ENCODE data around the gene HMMR. TPM values are rescaled to one million over a fixed set of nuclear protein-coding genes. Genes with fewer than 3 reads are reported as not detected.
"Not testable (repeated sequence)": the region's sequence is repeated elsewhere in the genome, so short reads cannot be mapped to it uniquely, and the experiment has no call there.

Gene HMMR, protein sequence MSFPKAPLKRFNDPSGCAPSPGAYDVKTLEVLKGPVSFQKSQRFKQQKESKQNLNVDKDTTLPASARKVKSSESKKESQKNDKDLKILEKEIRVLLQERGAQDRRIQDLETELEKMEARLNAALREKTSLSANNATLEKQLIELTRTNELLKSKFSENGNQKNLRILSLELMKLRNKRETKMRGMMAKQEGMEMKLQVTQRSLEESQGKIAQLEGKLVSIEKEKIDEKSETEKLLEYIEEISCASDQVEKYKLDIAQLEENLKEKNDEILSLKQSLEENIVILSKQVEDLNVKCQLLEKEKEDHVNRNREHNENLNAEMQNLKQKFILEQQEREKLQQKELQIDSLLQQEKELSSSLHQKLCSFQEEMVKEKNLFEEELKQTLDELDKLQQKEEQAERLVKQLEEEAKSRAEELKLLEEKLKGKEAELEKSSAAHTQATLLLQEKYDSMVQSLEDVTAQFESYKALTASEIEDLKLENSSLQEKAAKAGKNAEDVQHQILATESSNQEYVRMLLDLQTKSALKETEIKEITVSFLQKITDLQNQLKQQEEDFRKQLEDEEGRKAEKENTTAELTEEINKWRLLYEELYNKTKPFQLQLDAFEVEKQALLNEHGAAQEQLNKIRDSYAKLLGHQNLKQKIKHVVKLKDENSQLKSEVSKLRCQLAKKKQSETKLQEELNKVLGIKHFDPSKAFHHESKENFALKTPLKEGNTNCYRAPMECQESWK
- total RNA-seq: 1.4 and 18.9 TPM in 2 replicates

DNA sequence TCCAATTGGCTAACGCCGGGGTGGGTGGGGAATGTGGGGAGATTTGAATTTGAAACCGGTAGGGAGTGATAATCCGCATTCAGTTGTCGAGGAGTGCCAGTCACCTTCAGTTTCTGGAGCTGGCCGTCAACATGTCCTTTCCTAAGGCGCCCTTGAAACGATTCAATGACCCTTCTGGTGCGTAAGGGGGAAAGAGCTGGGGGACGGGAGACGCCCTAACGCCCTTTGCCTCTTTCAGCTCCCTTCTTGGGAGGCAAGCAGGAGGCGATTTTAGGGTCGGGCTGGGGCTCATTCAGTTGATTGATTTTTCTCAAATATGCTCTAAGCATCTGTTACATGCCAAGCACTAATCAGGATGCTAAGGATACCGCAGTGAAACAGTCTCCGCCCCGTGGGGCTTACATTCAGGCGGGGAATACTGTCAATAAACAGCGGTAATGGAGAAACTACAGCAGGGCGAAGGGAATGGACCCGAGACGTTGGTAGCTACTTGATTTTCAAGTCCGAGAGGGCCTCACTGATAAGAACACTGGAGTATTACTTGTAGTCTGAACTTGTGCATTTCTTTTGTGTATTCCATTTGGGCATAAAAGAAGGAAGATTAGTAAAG is at the start of gene HMMR:
Gene HMMR, plus strand, starts transcription at position 71 of the 610 bp plus-strand sequence. Its CDS starts 61 bp downstream, at position 132.
- DNase-seq (ENCODE audit: low read depth): peak; percentile 44

DNA sequence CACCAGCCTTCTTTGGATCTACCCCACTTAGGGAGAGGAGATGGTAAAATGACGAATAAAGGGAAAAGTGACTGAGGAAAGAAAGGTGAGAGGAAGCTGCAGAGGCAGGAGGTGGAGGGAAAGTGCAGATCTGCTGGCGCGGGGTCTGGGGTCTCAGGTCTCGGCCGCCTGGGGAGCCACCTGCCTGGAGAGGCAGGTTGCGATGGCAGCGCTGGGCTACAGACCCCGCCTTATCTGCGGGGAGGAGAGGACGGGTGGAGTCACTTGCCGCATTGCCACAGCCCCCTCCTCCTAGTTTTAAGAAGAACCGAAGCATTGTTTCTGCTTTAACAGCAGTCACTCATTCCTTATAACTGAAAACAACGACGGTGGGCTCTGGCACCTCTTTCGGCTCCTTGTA is 44.8 kb upstream of the HMMR start:
- DNase-seq (ENCODE audit: low read depth): not testable (repeated sequence)

DNA sequence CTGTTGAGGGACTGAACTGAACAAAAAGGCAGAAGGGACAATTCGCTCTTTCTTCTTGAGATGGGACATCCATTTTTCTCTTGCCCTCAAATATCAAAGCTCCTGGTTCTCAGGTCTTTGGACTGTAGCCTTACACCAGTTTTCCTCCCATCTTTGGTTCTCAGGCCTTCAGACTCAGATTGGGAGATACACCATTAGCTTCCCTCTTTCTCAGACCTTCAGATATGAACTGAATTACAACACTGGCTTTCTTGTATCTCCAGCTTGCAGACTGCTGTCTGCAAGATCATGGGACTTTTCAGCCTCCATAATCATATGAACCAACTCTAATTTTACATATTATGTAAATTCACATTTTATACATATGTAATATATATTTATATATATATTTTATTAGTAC is 35.6 kb upstream of the HMMR start:
- no peak for DNase-seq (ENCODE audit: low read depth)

DNA sequence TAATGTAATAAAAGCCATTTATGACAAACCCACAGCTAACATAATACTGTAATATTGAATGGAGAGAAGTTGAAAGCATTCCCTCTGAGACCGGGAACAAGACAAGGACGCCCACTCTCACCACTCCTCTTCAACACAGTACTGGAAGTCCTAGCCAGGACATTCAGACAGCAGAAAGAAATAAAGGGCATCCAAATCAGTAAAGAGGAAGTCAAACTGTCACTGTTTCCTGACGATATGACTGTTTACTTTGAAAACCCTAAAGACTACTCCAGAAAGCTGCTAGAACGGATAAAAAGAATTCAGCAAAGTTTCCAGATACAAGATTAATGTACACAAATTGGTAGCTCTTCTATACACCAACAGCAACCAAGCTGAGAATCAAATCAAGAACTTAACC is 34.3 kb upstream of the HMMR start:
- not testable (repeated sequence) for DNase-seq (ENCODE audit: low read depth)

DNA sequence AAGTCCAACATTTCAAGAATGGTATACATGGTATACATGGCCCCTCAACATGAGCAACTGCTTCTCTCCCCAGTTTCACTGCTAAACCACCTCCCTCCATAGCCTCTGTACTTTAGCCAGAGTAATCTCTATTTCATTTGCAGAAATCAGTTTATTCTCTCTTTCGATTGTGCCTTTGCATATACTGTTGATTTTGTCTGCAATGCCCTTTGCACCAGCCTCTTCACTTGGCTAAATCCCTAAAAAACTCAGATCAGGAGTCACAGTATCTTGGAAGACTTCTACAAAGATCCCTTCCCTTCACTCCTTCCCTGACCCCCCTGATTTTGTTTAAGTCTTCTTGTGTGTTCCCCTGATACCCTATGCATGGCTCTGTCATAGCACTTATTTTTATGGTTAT is 27.9 kb upstream of the HMMR start:
- DNase-seq (ENCODE audit: low read depth): no peak

DNA sequence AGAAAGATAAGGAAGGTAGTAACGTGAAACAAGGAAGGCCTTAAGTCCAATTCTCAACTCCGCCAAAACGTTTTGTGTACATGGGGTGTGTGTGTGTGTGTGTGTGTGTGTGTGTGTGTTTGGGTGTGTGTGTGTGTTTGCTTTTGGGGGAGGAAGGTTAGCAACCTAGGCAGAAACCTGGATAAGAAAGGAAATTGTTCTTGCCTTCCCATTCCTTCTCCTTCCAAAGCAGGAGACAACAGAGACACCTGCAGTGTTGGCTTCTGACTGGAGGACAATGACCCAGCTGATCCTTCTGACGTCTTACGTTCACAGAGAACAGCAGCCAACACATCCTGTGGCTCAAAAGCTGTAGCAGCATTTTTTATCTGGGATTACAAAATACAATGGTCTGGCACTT is 27.2 kb upstream of the HMMR start:
- no peak for DNase-seq (ENCODE audit: low read depth)

DNA sequence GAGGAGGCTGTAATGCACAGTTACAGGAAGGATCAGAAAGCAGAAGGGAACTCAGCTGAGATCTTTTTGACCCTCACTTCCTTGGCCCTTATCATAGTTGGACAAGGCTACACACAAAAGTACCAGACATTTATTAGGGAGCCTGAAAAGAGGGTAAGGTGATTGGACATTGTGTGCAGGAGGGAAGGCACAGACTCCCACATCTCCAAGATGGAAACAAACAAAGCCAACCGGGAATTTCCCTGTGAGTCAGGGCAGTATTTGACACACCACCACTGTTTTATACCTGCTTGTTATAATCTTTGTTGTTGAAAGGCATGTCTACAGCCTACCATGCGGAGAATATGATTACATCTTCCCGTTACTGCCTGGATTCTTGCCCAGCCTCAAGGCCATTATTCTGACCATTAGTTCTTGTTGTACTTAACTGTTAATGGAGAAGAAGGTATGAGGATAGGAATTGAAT is 26.0 kb upstream of the HMMR start:
- peak; percentile 96 for DNase-seq (ENCODE audit: low read depth)

DNA sequence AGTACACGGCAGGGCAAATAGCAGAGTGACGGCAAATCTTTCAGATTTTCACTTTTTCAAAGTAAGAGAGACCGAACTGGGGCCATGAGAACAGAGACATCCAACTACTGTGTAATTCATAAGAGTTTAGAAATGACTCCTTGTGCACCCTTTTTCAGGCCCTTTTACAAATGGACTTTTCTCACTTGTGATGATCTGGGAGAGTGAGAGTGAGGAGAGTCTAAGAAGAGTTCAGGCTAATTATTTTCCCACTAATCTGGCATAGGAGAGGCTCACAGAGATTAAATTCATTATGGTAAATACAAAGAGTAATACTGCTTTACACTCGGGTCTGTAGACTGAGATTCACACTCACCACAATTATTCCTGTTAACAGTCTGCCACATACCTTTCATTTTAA is 23.9 kb upstream of the HMMR start:
- DNase-seq (ENCODE audit: low read depth): peak; percentile 7

DNA sequence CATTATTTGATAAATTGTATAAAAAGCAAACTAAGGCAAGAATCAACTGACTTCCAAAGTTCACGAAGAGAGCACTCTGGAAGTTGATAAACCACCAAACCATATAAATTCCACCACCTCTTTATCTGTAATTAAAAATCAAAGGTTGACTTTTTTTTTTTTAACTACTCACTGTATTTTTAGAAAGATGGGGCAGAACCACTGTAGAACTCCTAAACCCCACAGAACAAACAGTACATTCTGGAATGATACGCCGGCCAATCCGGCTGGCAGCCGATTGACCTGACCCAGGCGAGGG is 23.5 kb upstream of the HMMR start:
- no peak for DNase-seq (ENCODE audit: low read depth)

DNA sequence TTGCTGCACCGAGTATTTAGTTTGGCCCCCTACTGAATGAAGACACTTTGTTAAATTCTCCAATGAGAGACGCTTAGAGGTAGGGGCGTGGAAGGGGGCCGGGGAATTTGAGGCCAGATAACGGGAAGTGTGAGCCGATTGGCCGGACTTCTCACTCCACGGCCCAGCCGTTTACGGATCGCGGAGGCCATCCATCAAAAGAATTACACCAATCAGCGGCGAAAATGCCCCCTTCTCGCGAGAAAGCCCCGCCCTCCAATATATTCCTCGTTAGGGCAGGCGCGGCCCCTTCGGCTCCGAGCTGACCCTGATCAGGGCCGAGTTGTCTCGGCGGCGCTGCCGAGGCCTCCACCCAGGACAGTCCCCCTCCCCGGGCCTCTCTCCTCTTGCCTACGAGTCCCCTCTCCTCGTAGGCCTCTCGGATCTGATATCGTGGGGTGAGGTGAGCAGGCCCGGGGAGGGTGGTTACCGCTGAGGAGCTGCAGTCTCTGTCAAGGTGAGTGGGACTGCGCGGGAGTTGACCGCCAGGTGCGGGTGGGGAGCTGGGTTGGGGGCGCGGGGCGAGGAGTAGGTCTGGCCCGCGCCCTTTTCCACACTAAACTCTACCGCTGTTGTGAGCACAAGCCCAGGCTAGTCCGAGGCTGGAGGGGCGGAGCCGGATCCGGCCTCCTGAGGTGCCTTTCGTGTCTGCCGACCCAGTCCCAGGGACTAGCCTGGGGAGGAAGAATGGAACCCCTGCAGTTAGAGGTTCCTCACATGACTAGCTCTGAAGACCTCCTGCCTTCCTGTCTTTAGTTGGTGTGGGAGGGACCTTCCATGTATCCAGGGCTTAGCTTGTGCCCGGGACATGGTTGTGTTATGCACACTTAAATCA is 22.9 kb upstream of the HMMR start, which contains the start of gene CCNG1:
Gene CCNG1, plus strand, starts transcription at position 287 of the 874 bp plus-strand sequence. CDS start 1,662 bp downstream, outside the sequence.
- peak; percentile 94 for DNase-seq (ENCODE audit: low read depth)

DNA sequence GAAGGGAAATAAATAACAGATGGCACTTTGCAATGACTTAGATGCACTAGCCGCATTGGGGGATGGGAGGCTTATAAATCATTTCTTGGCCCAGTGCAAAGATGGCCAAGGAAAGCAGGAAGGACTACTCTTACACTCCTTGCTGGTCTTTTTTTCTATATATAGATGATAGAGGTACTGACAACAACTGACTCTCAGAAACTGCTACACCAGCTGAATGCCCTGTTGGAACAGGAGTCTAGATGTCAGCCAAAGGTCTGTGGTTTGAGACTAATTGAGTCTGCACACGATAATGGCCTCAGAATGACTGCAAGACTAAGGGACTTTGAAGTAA is 21.4 kb upstream of the HMMR start:
- peak; percentile 72 for DNase-seq (ENCODE audit: low read depth)

DNA sequence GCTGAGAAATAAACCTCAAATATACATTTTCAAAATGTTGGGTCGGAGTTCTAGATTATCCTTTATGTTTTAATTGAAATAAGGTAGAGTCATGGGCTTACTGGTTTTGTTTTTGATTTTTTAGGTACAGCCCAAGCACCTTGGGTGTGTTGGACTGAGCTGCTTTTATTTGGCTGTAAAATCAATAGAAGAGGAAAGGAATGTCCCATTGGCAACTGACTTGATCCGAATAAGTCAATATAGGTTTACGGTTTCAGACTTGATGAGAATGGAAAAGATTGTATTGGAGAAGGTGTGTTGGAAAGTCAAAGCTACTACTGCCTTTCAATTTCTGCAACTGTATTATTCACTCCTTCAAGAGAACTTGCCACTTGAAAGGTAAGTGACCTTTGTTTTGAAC is 19.5 kb upstream of the HMMR start:
- no peak for DNase-seq (ENCODE audit: low read depth)

DNA sequence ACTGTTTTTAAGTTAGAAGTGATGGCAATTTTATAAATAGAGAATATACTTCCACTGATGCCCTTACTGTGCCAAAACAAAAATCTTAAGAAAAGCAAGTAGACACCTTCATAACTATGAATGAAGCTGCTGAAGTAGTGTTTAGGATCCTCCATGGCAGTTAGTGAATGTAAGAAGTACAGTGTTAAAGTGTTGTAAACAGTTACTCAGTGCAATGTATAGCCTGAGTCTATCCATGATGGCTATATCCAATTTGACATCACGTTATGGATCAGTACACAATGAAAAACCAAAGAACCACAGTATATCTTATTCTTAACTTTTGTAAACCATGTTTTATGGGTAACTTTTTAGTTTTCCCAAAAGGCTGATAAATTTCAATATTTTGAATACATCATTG is 15.9 kb upstream of the HMMR start:
- no peak for DNase-seq (ENCODE audit: low read depth)

DNA sequence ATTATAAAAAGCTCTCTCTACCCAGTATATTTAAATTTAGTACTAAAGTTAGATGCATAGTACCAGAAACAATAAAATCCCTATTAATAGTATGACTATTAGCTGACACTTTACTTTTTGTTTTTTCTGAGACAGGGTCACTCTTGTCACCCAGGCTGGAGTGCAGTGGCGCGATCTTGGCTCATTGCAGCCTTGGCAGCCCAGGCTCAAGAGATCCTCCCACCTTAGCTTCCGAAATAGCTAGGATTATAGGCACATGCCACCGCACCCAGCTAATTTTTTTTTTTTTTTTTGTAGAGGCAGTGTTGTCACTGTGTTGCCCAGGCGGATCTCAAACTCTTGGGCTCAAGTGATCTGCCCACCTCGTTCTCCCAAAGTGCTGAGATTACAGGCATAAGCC is 15.1 kb upstream of the HMMR start:
- DNase-seq (ENCODE audit: low read depth): no peak

DNA sequence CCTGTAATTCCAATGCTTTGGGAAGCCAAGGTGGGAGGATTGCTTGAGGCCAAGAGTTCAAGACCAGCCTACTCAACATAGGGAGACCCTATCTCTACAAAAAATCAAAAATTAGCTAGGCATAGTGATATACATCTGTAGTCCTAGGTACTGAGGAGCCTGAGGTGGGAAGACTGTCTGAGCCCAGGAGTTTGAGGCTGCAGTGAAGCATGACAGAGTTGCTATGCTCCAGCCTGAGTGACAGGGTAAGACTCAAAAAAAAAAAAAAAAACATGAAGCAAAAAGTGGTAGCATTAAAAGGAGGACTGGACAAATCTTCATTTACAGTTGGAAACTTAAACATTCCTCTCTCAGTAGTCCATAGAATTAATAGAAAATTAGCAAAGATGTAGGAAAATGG is 13.2 kb upstream of the HMMR start:
- no peak for DNase-seq (ENCODE audit: low read depth)

DNA sequence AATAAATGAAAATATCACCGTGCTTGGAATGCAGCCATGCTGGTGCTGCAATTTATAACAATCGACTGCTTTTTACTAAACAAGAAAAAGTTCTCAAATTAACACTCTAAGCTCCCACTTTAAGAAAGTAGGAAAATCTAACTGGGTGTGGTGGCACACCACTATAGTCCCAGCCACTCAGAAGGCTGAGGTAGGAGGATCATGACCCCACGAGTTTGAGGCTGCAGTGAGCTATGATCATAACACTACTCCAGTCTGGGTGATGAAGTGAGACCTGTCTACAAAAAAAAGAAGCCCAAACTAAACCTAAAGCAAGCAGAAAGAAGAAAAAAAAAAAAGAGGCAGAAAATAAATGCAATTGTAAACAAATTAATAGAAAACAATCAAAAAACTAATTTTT is 12.6 kb upstream of the HMMR start:
- no peak for DNase-seq (ENCODE audit: low read depth)

DNA sequence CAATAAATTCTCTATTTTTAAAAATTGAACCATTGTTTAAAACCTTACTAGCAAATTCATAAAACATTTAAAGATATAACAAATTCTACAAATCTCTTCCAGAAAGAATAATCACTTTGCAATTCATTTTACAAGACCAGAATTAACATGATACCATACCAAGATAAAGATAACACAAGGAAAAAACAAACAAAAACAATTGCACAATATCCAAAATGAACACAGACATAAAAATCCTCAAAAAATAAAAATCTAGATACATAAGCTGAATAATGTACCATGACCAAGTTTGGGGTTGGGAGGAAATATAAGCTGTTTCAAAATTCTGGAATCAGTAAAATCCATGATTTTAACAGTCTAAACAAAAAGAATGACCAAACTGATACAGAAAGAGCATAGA is 11.9 kb upstream of the HMMR start:
- no peak for DNase-seq (ENCODE audit: low read depth)

DNA sequence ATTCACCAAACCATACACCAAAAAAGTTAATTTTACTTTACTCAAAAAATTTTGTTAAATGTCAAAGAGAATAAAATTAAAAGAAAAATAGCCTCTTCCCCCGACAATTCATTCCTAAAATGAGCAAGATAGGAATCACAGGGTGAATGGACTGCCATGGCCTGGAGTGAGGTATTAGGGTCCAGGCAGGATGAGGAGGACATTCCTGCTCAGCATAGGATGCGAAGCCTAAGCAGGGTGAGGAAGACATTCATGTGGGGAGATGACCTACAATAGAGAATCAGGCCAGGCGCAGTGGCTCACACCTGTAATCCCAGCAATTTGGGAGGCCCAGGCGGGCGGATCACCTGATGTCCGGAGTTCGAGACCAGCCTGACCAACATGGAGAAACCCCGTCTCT is 8.9 kb upstream of the HMMR start:
- DNase-seq (ENCODE audit: low read depth): no peak

DNA sequence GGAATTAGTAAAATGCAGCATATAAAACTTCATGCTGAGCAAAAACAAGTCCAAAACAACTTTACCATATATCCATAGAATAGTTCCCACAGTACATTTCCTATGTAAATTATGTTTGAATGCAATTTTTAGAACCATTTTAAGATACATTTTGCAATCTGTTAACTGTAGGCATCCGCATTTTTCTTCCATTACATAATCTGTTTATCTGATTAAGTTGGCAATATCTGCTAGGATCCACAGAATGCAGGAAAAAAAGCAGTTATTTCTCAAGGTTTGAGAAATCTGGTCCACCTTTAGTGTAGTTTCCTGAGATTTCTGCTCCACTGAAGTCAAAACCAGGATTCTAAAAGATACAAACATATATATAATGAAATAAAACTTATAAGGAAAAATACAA is 6.7 kb upstream of the HMMR start:
- DNase-seq (ENCODE audit: low read depth): no peak

DNA sequence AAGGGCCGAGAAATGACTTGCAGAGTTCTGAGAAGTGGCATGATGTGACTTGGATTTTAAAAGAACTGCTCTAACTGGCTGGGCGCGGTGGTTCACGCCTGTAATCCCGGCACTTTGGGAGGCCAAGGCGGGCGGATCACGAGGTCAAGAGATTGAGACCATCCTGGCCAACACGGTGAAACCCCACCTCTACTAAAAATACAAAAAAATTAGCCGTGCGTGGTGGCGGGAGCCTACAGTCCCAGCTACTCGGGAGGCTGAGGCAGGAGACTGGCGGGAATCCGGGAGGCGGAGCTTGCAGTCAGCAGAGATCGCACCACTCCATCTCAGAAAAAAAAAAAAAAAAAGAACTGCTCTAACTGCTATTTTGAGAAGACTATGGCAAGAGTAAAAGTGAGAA is 5.0 kb upstream of the HMMR start:
- DNase-seq (ENCODE audit: low read depth): not testable (repeated sequence)

DNA sequence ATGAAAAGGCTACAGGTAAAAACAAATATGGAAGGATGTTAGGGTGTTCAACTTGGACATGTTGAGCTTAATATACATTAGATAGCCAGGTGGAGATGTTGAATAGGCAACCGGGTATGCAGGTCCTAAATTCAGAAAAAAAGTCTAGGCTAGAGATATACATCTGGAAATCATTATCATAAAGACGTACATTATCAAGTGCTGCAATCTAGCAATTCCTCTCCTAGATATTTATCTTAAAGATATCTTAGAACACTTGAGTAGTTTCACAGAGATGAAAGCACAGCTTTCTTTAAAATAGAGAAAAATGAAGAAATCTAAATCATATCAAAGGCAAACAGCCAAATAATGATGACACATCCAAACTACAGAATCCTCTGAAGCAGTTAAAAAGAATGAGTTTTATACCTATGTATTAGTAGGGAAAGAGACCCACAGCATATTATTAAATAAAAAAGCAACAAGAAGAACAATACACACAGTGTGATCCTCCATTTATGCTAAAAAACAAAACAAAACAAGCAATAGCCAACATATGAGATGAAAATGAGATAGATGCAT is 4.3 kb upstream of the HMMR start:
- DNase-seq (ENCODE audit: low read depth): no peak

DNA sequence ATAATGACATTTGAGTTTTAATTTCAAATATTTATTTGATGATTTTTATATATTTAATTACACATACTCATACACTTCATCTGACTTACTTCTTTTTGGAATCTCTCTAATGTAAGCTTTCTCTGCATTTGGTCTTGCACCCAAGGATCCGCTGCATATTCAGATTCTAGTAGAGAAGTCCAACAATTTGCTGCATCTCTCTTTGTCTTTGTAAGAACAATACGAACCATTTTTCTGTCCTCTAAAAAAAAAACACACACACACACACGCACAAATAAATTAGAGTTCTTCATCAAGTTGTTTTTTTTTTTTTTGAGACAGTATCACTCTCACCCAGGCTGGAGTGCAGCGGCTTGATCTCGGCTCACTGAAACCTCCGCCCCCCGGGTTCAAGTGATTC is 3.6 kb upstream of the HMMR start:
- DNase-seq (ENCODE audit: low read depth): no peak

Measured in renal cortical epithelial cell (primary cell).